H1 (cell line): ENCODE measurements around the gene SBNO2. TPM values are rescaled to one million over a fixed set of nuclear protein-coding genes. Genes with fewer than 3 reads are reported as not detected.

Experiments used
- CTCF ChIA-PET: fragments of 300-600 bp; sonication (Branson Sonifier 250); formaldehyde crosslinking; loops from one replicate; lab custom pipeline; 2021; ENCODE audit not compliant: partially characterized antibody; lab: Charles Lee
- POLR2A ChIA-PET: fragments of 300-600 bp; sonication (Branson Sonifier 250); formaldehyde crosslinking; loops from one replicate; lab custom pipeline; 2021; ENCODE audit warnings: inconsistent platforms; ENCODE audit not compliant: partially characterized antibody; lab: Charles Lee
- DNase-seq, 2 experiments: peaks; one replicate each; pipeline versions ENCODE4 v3.0.0 to v3.0.0-alpha.2; 2010 to 2022; ENCODE audit warnings: low spot score in 2 of 2, low read depth in 1 of 2, mixed read lengths in 1 of 2
- FAIRE-seq: peaks from 2 replicates; lab custom pipeline; 2011; peaks lifted over from hg19 to GRCh38; lab: Jason Lieb, UNC
- H2AFZ ChIP-seq: 2 replicates; pipeline ENCODE4 v1.8.1; 2012; ENCODE audit warnings: low read length, inconsistent platforms
- H2AK5ac ChIP-seq: 2 replicates; pipeline ENCODE4 v1.6.1; 2013; ENCODE audit warnings: low read depth, low read length
- H2BK120ac ChIP-seq: replicated peaks from 2 replicates; pipeline ENCODE3; 2013; ENCODE audit warnings: low read depth, low read length, inconsistent platforms
- H2BK12ac ChIP-seq: 2 replicates; pipeline ENCODE4 v1.6.1; 2013; ENCODE audit warnings: low read depth, low read length
- H2BK15ac ChIP-seq: 2 replicates; pipeline ENCODE4 v1.6.1; 2013; ENCODE audit warnings: low read length
- H2BK20ac ChIP-seq: 2 replicates; pipeline ENCODE4 v1.6.1; 2013; ENCODE audit warnings: low read length
- H2BK5ac ChIP-seq: 2 replicates; pipeline ENCODE4 v1.6.1; 2013; ENCODE audit warnings: low read depth, low read length
- H3K14ac ChIP-seq: 2 replicates; pipeline ENCODE4 v1.6.1; 2013; ENCODE audit warnings: inconsistent platforms; ENCODE audit not compliant: insufficient read length
- H3K18ac ChIP-seq: 2 replicates; pipeline ENCODE4 v1.6.1; 2013; ENCODE audit warnings: low read length; ENCODE audit errors: extremely low read depth
- H3K23ac ChIP-seq: 2 replicates; pipeline ENCODE4 v1.6.1; 2013; ENCODE audit warnings: inconsistent platforms; ENCODE audit not compliant: insufficient read length
- H3K23me2 ChIP-seq: 2 replicates; pipeline ENCODE4 v1.6.1; 2013; ENCODE audit warnings: low read depth, low read length
- H3K27ac ChIP-seq: 2 replicates; pipeline ENCODE4 v1.6.1; 2011; ENCODE audit warnings: low read depth, low read length, inconsistent platforms
- H3K27me3 ChIP-seq, 4 experiments: replicated peaks in 1 of 4; 1 replicate in 1 of 4; 2 replicates in 3 of 4; pipeline versions ENCODE4 v1.6.1 to v1.8.1; 2011 to 2013; ENCODE audit warnings: low read length in 3 of 4, mild to moderate bottlenecking in 3 of 4, inconsistent platforms in 2 of 4, mixed read lengths in 2 of 4, moderate library complexity in 1 of 4; ENCODE audit not compliant: control insufficient read depth in 3 of 4, insufficient read depth in 3 of 4; ENCODE audit errors: extremely low read depth in 1 of 4
- H3K36me3 ChIP-seq, 4 experiments: 2 replicates each; pipeline versions ENCODE4 v1.6.1 to v1.8.1; 2011 to 2013; ENCODE audit warnings: mild to moderate bottlenecking in 4 of 4, low read length in 3 of 4, moderate library complexity in 2 of 4, control low read depth in 1 of 4, inconsistent platforms in 1 of 4; ENCODE audit not compliant: insufficient read depth in 4 of 4, control insufficient read depth in 2 of 4
- H3K4ac ChIP-seq: replicated peaks from 2 replicates; pipeline ENCODE3; 2013; ENCODE audit warnings: low read length, low read depth, mixed read lengths, inconsistent platforms; ENCODE audit not compliant: insufficient read length
- H3K4me1 ChIP-seq, 4 experiments: replicated peaks in 1 of 4; 1 replicate in 1 of 4; 2 replicates in 3 of 4; pipeline versions ENCODE4 v1.6.1 to v1.8.1; 2011 to 2013; ENCODE audit warnings: low read length in 3 of 4, inconsistent platforms in 2 of 4, mixed read lengths in 1 of 4; ENCODE audit not compliant: insufficient read depth in 4 of 4, control insufficient read depth in 3 of 4
- H3K4me2 ChIP-seq, 2 experiments: 2 replicates each; pipeline versions ENCODE4 v1.6.1 to v1.8.1; 2011 to 2013; ENCODE audit warnings: low read depth in 2 of 2, low read length in 2 of 2, control low read depth in 1 of 2, inconsistent platforms in 1 of 2, mild to moderate bottlenecking in 1 of 2; ENCODE audit not compliant: insufficient read depth in 1 of 2
- H3K4me3 ChIP-seq, 4 experiments: fragments of 200-600, 300-600 bp in 1 of 4; sonication (generic), shearing (Covaris generic), sonication (Bioruptor Twin) in 1 of 4; 2 replicates each; pipeline versions ENCODE4 v1.5.1 to v1.8.1; 2011 to 2016; ENCODE audit warnings: low read length in 4 of 4, low read depth in 3 of 4, control low read depth in 2 of 4, inconsistent platforms in 2 of 4, mild to moderate bottlenecking in 2 of 4, mixed read lengths in 1 of 4, moderate library complexity in 1 of 4; ENCODE audit not compliant: insufficient read depth in 2 of 4; ENCODE audit errors: extremely low read depth in 1 of 4
- H3K56ac ChIP-seq: replicated peaks from 2 replicates; pipeline ENCODE3; 2013; ENCODE audit warnings: low read depth, mild to moderate bottlenecking, mixed read lengths, low read length, inconsistent platforms; ENCODE audit not compliant: insufficient read length
- H3K79me1 ChIP-seq: 2 replicates; pipeline ENCODE4 v1.6.1; 2013; ENCODE audit warnings: low read depth, low read length, control low read depth
- H3K79me2 ChIP-seq, 2 experiments: 2 replicates each; pipeline versions ENCODE4 v1.6.1 to v1.8.1; 2012 to 2013; ENCODE audit warnings: low read length in 2 of 2, mild to moderate bottlenecking in 2 of 2, inconsistent platforms in 1 of 2; ENCODE audit not compliant: insufficient read depth in 2 of 2, control insufficient read depth in 1 of 2
- H3K9ac ChIP-seq, 4 experiments: replicated peaks in 1 of 4; 1 replicate in 1 of 4; 2 replicates in 3 of 4; pipeline versions ENCODE4 v1.6.1 to v1.8.1; 2011 to 2013; ENCODE audit warnings: low read depth in 3 of 4, low read length in 3 of 4, control low read depth in 2 of 4, mild to moderate bottlenecking in 2 of 4, moderate library complexity in 2 of 4, inconsistent platforms in 1 of 4; ENCODE audit errors: extremely low read depth in 1 of 4
- H3K9me3 ChIP-seq, 2 experiments: 2 replicates each; pipeline versions ENCODE4 v1.6.1 to v1.8.1; 2012 to 2013; ENCODE audit warnings: mild to moderate bottlenecking in 2 of 2, moderate library complexity in 2 of 2, control low read depth in 1 of 2, inconsistent platforms in 1 of 2, low read depth in 1 of 2, low read length in 1 of 2, mixed read lengths in 1 of 2; ENCODE audit not compliant: insufficient read depth in 2 of 2
- H4K20me1 ChIP-seq, 2 experiments: replicated peaks in 1 of 2; 2 replicates each; pipeline versions ENCODE3 to v1.8.1; 2011 to 2013; ENCODE audit warnings: inconsistent platforms in 2 of 2, low read length in 2 of 2, mild to moderate bottlenecking in 1 of 2; ENCODE audit not compliant: insufficient read depth in 2 of 2, control insufficient read depth in 1 of 2
- H4K5ac ChIP-seq: 2 replicates; pipeline ENCODE4 v1.6.1; 2013; ENCODE audit warnings: low read length, low read depth, mixed read lengths, inconsistent platforms; ENCODE audit not compliant: insufficient read length
- H4K8ac ChIP-seq: 2 replicates; pipeline ENCODE4 v1.8.0; 2013; ENCODE audit warnings: mild to moderate bottlenecking, moderate library complexity, low read length, inconsistent platforms; ENCODE audit not compliant: insufficient read depth; ENCODE audit errors: extremely low read depth
- H4K91ac ChIP-seq: replicated peaks from 2 replicates; pipeline ENCODE3; 2013; ENCODE audit warnings: low read length, mixed read lengths, inconsistent platforms; ENCODE audit not compliant: insufficient read length
- BRCA1 ChIP-seq: IDR thresholded peaks from 2 replicates; pipeline ENCODE4 v1.6.1; 2012; ENCODE audit warnings: low read depth, low read length, improper control_type of control experiment
- CBX5 ChIP-seq: fragments of 300-800, 300-1000 bp; sonication (generic); IDR thresholded peaks from 2 replicates; pipeline ENCODE4 v1.7.1; 2016; ENCODE audit warnings: antibody characterized with exemption, low read length, low read depth
- CHD1 ChIP-seq: IDR thresholded peaks from 2 replicates; pipeline ENCODE4 v1.6.1; 2012; ENCODE audit warnings: low read depth, low read length, improper control_type of control experiment
- KDM1A ChIP-seq: fragments of 200-600, 300-600 bp; sonication (generic); IDR thresholded peaks from 2 replicates; pipeline ENCODE4 v1.7.1; 2016; ENCODE audit warnings: mild to moderate bottlenecking, low read length, borderline replicate concordance
- KDM5A ChIP-seq: fragments of 200-600 bp; IDR thresholded peaks from 2 replicates; pipeline ENCODE4 v1.7.1; 2012; ENCODE audit warnings: mild to moderate bottlenecking, low read length, inconsistent platforms, mixed read lengths
- RAD21 ChIP-seq, 2 experiments: IDR thresholded peaks in 1 of 2; conservative IDR thresholded peaks in 1 of 2; 2 replicates each; pipeline ENCODE4 v1.6.1; 2011; ENCODE audit warnings: low read depth in 2 of 2, low read length in 2 of 2, improper control_type of control experiment in 1 of 2, inconsistent platforms in 1 of 2, mild to moderate bottlenecking in 1 of 2, moderate library complexity in 1 of 2
- RXRA ChIP-seq: IDR thresholded peaks from 2 replicates; pipeline ENCODE4 v1.6.1; 2011; ENCODE audit warnings: low read depth, mild to moderate bottlenecking, low read length, moderate library complexity; ENCODE audit not compliant: insufficient read depth
- SIRT6 ChIP-seq: IDR thresholded peaks from one replicate; pipeline ENCODE4 v1.7.1; 2012; ENCODE audit warnings: low read length, inconsistent platforms
- SP4 ChIP-seq: IDR thresholded peaks from 2 replicates; pipeline ENCODE4 v1.6.1; 2012; ENCODE audit warnings: low read length, inconsistent platforms
- TEAD4 ChIP-seq: IDR thresholded peaks from 2 replicates; pipeline ENCODE4 v1.6.1; 2012; ENCODE audit warnings: low read depth, low read length, inconsistent platforms, mixed read lengths
- USF2 ChIP-seq: IDR thresholded peaks from 2 replicates; pipeline ENCODE4 v1.6.1; 2011; ENCODE audit warnings: low read length, improper control_type of control experiment
- WGBS, 2 experiments: shearing (Covaris generic) in 1 of 2; methylation state at CpG; one replicate each; pipeline versions ENCODE4 v1.1.6 to v1.1.7; 2013 to 2015; ENCODE audit warnings: low lambda C conversion rate in 2 of 2, mixed read lengths in 2 of 2, inconsistent platforms in 1 of 2, low coverage in 1 of 2, missing lambda C conversion rate in 1 of 2; ENCODE audit not compliant: insufficient replicate concordance in 2 of 2, insufficient coverage in 1 of 2, insufficient read length in 1 of 2; ENCODE audit errors: extremely low coverage in 1 of 2, missing lambda C conversion rate in 1 of 2; 5-methylcytosine and 5-hydroxymethylcytosine counted together
- polyA plus RNA-seq, 7 experiments: library from polyadenylated mRNA; depleted of rRNA in 3 of 7; stranded (reverse) in 5 of 7; unstranded in 2 of 7; fragments of >200 nt in 5 of 7; fragments of 200-250 nt in 2 of 7; gene quantifications; 1 replicate in 5 of 7; 2 replicates in 1 of 7; 4 replicates in 1 of 7; pipeline versions ENCODE4 v1.2.1 to v1.2.3, GENCODE V29; 2011 to 2013; ENCODE audit warnings: missing spikeins in 2 of 7, mixed read lengths in 2 of 7
- total RNA-seq: library from RNA; stranded (reverse); fragmentation: NEBNext Ultra II Directional; extraction: Animal tissue kit (Norgen Biotek cat#: 25700); gene quantifications from 2 replicates; pipeline ENCODE4 v1.2.1, GENCODE V29; 2021

The SBNO2 gene
- total and polyA plus RNA-seq, 2 of the 8 experiments (the other 6 are each of a cell fraction or from before 2014, with no cell fraction given) = 12.2 to 31.4 TPM

DNA sequence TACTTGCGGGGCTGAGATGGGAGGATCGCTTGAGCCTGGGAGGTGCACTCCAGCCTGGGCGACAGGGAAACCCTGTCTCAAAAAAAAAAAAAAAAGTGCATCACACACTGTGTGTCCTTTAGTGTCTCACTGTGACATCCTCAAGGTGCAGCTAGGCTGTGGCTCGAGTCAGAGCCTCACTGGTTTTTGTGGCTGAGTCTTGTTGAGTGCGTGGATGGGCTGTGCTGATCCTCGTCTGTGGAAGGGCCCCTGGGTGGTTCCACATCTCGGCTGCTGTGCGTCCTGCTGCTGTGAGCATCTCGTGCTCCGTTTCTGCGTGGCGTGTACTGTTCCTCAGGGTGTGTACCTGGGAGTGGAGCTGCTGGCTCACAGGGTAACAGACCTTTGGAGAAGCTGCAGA, 42.7 kb upstream of the SBNO2 start:
- Histone ChIP-seq H3K23ac (no peak overlapping the region), H3K18ac (no peak overlapping the region), H3K27me3 (no peaks in the 10 kb centered on the region), H3K4ac (no peak overlapping the region), H2AFZ (no peak overlapping the region), H3K56ac (no peak overlapping the region), H3K27ac (no peak overlapping the region), H2BK120ac (no peak overlapping the region), H3K4me2 (no peak overlapping the region), H3K4me1 (peaks cover 0 to 9% (median 6%) of the 10 kb centered on the region in 4 experiments; a peak in 4 of 7 replicates), H3K79me2 (peaks cover 8 to 66% of the 10 kb centered on the region in 2 experiments; a peak in 3 of 4 replicates), H3K9ac (0 out of 7 replicates have a peak overlapping the region, but pooled peaks of 1 of the 4 experiments have one; percentile 43), H4K5ac (no peak overlapping the region), H4K8ac (peak overlapping the region; percentile 63), H3K14ac (no peak overlapping the region), H2BK5ac (0 out of 2 replicates have a peak overlapping the region, but pooled peaks have one; percentile 4), H2AK5ac (no peak overlapping the region), H2BK20ac (no peak overlapping the region), H3K79me1 (peaks cover 18% of the 10 kb centered on the region), H2BK12ac (no peak overlapping the region), H3K36me3 (peaks cover 0 to 11% (median 1%) of the 10 kb centered on the region in 4 experiments; a peak in 2 of 8 replicates), H4K91ac (no peak overlapping the region), H3K9me3 (no peaks in the 10 kb centered on the region), H3K4me3 (no peak overlapping the region), H3K23me2 (no peaks in the 10 kb centered on the region), H2BK15ac (no peak overlapping the region), H4K20me1 (peaks cover 38 to 48% of the 10 kb centered on the region in 2 experiments)
- no peak for DNase-seq
- 92% methylated on average over 12 of the region's 12 CpGs; no CpG with 5 or more reads in 1 of the 2 experiments for WGBS, 2 experiments
- ChIA-PET POLR2A (interaction anchor here (0.8 to 3.3 kb wide), 7 partner anchors 12 to 188 kb away, joined by 3 to 16 read pairs (median 3); partner anchors contain the start of genes CBARP and CIRBP), CTCF (interaction anchor here (0.6 to 9.0 kb wide), 22 partner anchors 9 to 215 kb away, joined by 3 to 56 read pairs (median 4); partner anchors contain the start of genes ATP5F1D and CBARP)
- FAIRE-seq = no peak
- TF ChIP-seq CBX5 (no peak), RAD21 (IDR thresholded peaks at IDR 0.05 in 1 of 2, conservative IDR thresholded peaks at IDR 0.05 in 1 of 2; ENCODE audit: low read depth in 2 of 2, low read length in 2 of 2) (no peak), BRCA1 (no peak), CHD1 (no peak), RXRA (no peak), TEAD4 (no peak), KDM1A (no peak), KDM5A (no peak), SP4 (no peak), SIRT6 (no peak), USF2 (no peak)
